ENCODE results near the gene UBFD1.

DNA sequence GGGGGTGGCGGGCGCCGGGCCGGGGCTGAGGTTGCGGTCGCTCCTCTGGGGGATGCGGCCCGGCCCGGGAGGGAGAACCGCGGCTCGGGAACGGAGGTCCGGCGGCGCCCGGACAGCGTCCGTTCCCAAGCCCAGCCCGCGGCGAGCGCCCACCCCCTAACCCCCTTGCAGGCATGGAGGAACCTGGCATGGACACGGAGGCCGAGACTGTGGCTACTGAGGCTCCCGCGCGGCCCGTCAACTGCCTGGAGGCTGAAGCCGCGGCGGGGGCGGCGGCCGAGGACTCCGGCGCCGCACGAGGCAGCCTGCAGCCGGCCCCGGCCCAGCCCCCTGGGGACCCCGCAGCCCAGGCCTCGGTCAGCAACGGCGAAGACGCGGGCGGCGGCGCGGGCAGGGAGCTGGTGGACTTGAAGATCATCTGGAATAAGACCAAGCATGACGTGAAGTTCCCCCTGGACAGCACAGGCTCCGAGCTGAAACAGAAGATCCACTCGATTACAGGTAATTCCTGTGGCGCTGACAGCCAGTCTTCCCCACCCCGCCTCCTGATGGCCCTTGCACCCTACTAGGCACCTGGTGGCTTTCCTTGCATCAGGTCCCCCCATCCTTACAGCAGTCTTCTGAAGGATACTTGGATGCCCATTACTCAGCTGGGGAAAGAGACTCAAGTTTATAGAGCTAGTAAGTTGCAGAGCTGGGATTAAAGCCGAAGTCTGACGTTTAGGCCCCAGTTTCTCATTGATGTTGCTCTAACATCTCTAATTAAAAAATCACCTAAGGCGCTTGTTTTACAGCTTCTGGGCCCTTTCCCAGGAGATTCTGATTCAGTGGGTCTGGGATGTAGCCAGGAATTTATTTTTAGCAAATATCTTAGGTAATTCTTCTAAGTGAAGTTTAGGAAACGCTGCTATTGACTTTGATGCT, 514 bp downstream of the UBFD1 start:
- TF ChIP-seq EZH2 (IDR thresholded peaks at IDR 0.05; ENCODE audit: low read depth) = no peak
- TF ChIP-seq, protein P1, sequence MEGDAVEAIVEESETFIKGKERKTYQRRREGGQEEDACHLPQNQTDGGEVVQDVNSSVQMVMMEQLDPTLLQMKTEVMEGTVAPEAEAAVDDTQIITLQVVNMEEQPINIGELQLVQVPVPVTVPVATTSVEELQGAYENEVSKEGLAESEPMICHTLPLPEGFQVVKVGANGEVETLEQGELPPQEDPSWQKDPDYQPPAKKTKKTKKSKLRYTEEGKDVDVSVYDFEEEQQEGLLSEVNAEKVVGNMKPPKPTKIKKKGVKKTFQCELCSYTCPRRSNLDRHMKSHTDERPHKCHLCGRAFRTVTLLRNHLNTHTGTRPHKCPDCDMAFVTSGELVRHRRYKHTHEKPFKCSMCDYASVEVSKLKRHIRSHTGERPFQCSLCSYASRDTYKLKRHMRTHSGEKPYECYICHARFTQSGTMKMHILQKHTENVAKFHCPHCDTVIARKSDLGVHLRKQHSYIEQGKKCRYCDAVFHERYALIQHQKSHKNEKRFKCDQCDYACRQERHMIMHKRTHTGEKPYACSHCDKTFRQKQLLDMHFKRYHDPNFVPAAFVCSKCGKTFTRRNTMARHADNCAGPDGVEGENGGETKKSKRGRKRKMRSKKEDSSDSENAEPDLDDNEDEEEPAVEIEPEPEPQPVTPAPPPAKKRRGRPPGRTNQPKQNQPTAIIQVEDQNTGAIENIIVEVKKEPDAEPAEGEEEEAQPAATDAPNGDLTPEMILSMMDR (conservative IDR thresholded peaks at IDR 0.05) = no peak

All from PC-9 (cell line).